B cell (primary cell): ENCODE data around the gene TFRC. TPM values are rescaled to one million over a fixed set of nuclear protein-coding genes. Genes with fewer than 3 reads are reported as not detected.

Experiments used
- ATAC-seq: fragments of 200-7000 bp; cut with Tn5 transposase; one replicate; pipeline ENCODE4 v1.10.0; 2021; ENCODE audit warnings: low read depth, mild to moderate bottlenecking, moderate number of reproducible peaks, moderate library complexity
- CTCF ChIA-PET: fragments of 350-600 bp; sonication (Branson Sonifier 250); formaldehyde crosslinking; loops from one replicate; lab custom pipeline; 2021; ENCODE audit warnings: antibody characterized with exemption, inconsistent platforms; lab: Charles Lee
- POLR2A ChIA-PET: fragments of 350-600 bp; sonication (Branson Sonifier 250); formaldehyde crosslinking; loops from one replicate; lab custom pipeline; 2021; ENCODE audit warnings: antibody characterized with exemption; lab: Charles Lee
- DNase-seq: peaks from one replicate; pipeline ENCODE4 v3.0.0; 2013
- H2AFZ ChIP-seq: 2 replicates; pipeline ENCODE4 v1.6.1; 2012; ENCODE audit warnings: mild to moderate bottlenecking, low read depth, low read length; ENCODE audit not compliant: insufficient read depth, poor library complexity, severe bottlenecking
- H3K27ac ChIP-seq, 2 donors: 1 replicate in 1 of 2; 2 replicates in 1 of 2; pipeline ENCODE4 v1.5.1; 2012 to 2013; ENCODE audit warnings: low read length in 2 of 2, mild to moderate bottlenecking in 2 of 2, moderate library complexity in 1 of 2
- H3K27me3 ChIP-seq, 4 experiments: fragments of 200-600 bp in 1 of 4; sonication (generic) in 1 of 4; replicated peaks in 1 of 4; 1 replicate in 2 of 4; 2 replicates in 2 of 4; pipeline versions ENCODE4 v1.6.1 to v1.7.0; 2013 to 2016; ENCODE audit warnings: low read length in 3 of 4, mild to moderate bottlenecking in 2 of 4, mixed read lengths in 1 of 4, moderate library complexity in 1 of 4; ENCODE audit not compliant: insufficient read depth in 4 of 4, control insufficient read depth in 3 of 4; ENCODE audit errors: control extremely low read depth in 1 of 4
- H3K36me3 ChIP-seq, 2 experiments: replicated peaks in 1 of 2; 1 replicate in 1 of 2; 2 replicates in 1 of 2; pipeline versions ENCODE4 v1.6.1 to v1.7.1; 2013; ENCODE audit warnings: low read length in 1 of 2; ENCODE audit not compliant: insufficient read depth in 2 of 2, control insufficient read depth in 1 of 2; ENCODE audit errors: control extremely low read depth in 1 of 2, extremely low read depth in 1 of 2
- H3K4me1 ChIP-seq, 2 donors: fragments of 200-600 bp in 1 of 2; sonication (generic) in 1 of 2; 1 replicate in 1 of 2; 2 replicates in 1 of 2; pipeline versions ENCODE4 v1.5.1 to v1.6.1; 2013 to 2017; ENCODE audit warnings: low read length in 2 of 2; ENCODE audit not compliant: control insufficient read depth in 2 of 2, insufficient read depth in 2 of 2
- H3K4me2 ChIP-seq: replicated peaks from 2 replicates; pipeline ENCODE3; 2012; ENCODE audit warnings: mild to moderate bottlenecking, low read depth, low read length; ENCODE audit not compliant: poor library complexity, severe bottlenecking
- H3K4me3 ChIP-seq, 5 experiments: fragments of 200-600 bp in 1 of 5; sonication (generic) in 1 of 5; 1 replicate in 3 of 5; 2 replicates in 2 of 5; pipeline versions ENCODE4 v1.5.1 to v1.7.0; 2011 to 2016; ENCODE audit warnings: low read length in 4 of 5, mild to moderate bottlenecking in 4 of 5, low read depth in 2 of 5, control low read depth in 1 of 5, moderate library complexity in 1 of 5; ENCODE audit not compliant: insufficient read depth in 1 of 5; ENCODE audit errors: control extremely low read depth in 1 of 5, extremely low read depth in 1 of 5
- H3K79me2 ChIP-seq: fragments of 200-600 bp; sonication (generic); one replicate; pipeline ENCODE4 v1.6.0; 2016; ENCODE audit warnings: low read length; ENCODE audit not compliant: control insufficient read depth, insufficient read depth
- H3K9ac ChIP-seq: fragments of 200-600 bp; sonication (generic); 2 replicates; pipeline ENCODE4 v1.6.1; 2017; ENCODE audit warnings: mild to moderate bottlenecking, low read length, moderate library complexity
- H3K9me3 ChIP-seq, 3 donors: one replicate each; pipeline versions ENCODE4 v1.6.1 to v1.7.1; 2013; ENCODE audit warnings: low read length in 2 of 3; ENCODE audit not compliant: control insufficient read depth in 2 of 3, insufficient read depth in 1 of 3; ENCODE audit errors: control extremely low read depth in 1 of 3
- H4K20me1 ChIP-seq: 2 replicates; pipeline ENCODE4 v1.6.0; 2012; ENCODE audit warnings: mild to moderate bottlenecking, low read length; ENCODE audit not compliant: insufficient read depth, control insufficient read depth, poor library complexity, severe bottlenecking
- H3K27ac Mint-ChIP-seq: one replicate; pipeline ENCODE4 v1.8.0; 2021; ENCODE audit warnings: mixed read lengths
- H3K27me3 Mint-ChIP-seq: one replicate; pipeline ENCODE4 v1.8.0; 2021; ENCODE audit warnings: mixed read lengths
- H3K4me1 Mint-ChIP-seq: one replicate; pipeline ENCODE4 v1.8.0; 2021; ENCODE audit warnings: mixed read lengths
- H3K4me3 Mint-ChIP-seq: one replicate; pipeline ENCODE4 v1.8.0; 2021; ENCODE audit warnings: mixed read lengths
- H3K9me3 Mint-ChIP-seq: one replicate; pipeline ENCODE4 v1.8.0; 2022; ENCODE audit warnings: mixed read lengths; ENCODE audit not compliant: insufficient read depth
- EZH2 ChIP-seq: IDR thresholded peaks from 2 replicates; pipeline ENCODE4 v1.6.1; 2012; ENCODE audit warnings: borderline replicate concordance, low read depth, mild to moderate bottlenecking, moderate library complexity, low read length; ENCODE audit not compliant: insufficient read depth, poor library complexity, severe bottlenecking
- WGBS: methylation state at CpG from one replicate; pipeline ENCODE4 v1.1.5; 2013; ENCODE audit warnings: missing lambda C conversion rate; ENCODE audit not compliant: insufficient coverage; 5-methylcytosine and 5-hydroxymethylcytosine counted together
- intact Hi-C: fragments of 100-400 bp; cut with micrococcal nuclease; formaldehyde crosslinking; loops from one replicate; pipeline ENCODE4 v1.10.0; 2022
- polyA plus RNA-seq: library from polyadenylated mRNA; depleted of rRNA; stranded (reverse); fragments of >200 nt; gene quantifications from 2 replicates; pipeline ENCODE4 v1.2.3, GENCODE V29; 2012
- total RNA-seq, 2 donors: library from RNA; stranded (reverse); fragments of 120-200 nt in 1 of 2; gene quantifications; 1 replicate in 1 of 2; 2 replicates in 1 of 2; pipeline versions ENCODE4 v1.2.3 to v1.2.4, GENCODE V29; 2013 to 2022
- TF ChIP-seq, protein P1 (sequence below): fragments of 200-600 bp; IDR thresholded peaks from one replicate; pipeline ENCODE4 v1.8.0; 2022; ENCODE audit warnings: antibody characterized with exemption, mild to moderate bottlenecking

Gene TFRC
- total and polyA plus RNA-seq, 2 donors (not counting 1 experiment from before 2014, with no cell fraction given): 41.7 to 104 TPM

DNA sequence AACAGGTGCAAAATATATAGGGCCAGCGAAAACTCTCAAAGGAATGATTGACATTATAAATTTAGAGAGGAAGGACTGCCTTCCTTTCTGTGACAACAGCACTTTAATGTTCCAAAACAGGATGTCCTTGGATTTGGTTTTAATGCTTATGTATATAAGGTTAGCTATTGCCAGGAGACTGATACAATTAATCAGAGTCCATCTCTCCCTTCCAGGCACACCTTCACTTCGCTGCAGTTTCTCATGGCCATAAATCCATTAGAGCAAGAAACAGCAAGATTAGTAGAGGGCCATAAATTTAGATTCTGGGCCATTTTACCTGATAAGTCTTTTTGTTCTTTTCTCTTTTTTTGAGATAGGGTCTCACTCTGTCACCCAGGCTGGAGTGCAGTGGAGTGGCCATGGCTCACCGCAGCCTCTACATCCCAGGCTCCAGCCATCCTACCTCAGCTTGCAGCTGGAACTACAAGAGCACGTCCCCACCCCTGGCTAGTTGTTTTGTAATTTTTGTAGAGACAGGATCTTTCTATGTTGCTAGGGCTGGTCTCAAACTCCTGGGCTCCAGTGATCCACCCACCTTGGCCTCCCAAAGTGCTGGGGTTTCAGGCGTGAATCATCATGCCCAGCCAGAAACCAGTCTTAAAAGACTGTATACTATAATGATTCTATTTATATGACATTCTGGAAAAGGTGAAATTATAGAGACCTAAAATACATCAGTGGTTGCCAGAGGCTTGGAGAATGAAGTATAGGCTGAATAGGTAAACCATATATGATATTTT lies 15.7 kb upstream of the TFRC start:
- Histone ChIP-seq H2AFZ (peak overlapping the region; percentile 81), H3K27me3 (no peaks in the 10 kb centered on the region), H3K4me1 (peaks cover 52 to 55% of the 10 kb centered on the region in 2 donors), H3K4me2 (peak overlapping the region; percentile 71), H3K9me3 (no peaks in the 10 kb centered on the region), H3K36me3 (no peaks in the 10 kb centered on the region), H3K27ac (peak overlapping the region; percentile 84 to 86), H3K79me2 (no peaks in the 10 kb centered on the region), H3K9ac (no peak overlapping the region), H4K20me1 (no peaks in the 10 kb centered on the region), H3K4me3 (no peak overlapping the region)
- no peaks in the 10 kb centered on the region for H3K9me3 Mint-ChIP-seq
- WGBS: no CpG with 5 or more reads among the region's 5 CpGs
- peak overlapping the region; percentile 90 for H3K27ac Mint-ChIP-seq
- no peaks in the 10 kb centered on the region for H3K27me3 Mint-ChIP-seq
- peaks cover 34% of the 10 kb centered on the region for H3K4me1 Mint-ChIP-seq
- DNase-seq (no peak), ATAC-seq (no peak)
- no peak for TF ChIP-seq EZH2
- CTCF ChIA-PET: interaction anchor here (0.5 to 3.7 kb wide), 5 partner anchors 9 to 1665 kb away, joined by 3 to 19 read pairs (median 4); no protein-coding TSS in a partner anchor
- H3K4me3 Mint-ChIP-seq: peak overlapping the region; percentile 24
- POLR2A ChIA-PET: interaction anchor here (0.6 kb wide), 1 partner anchor 97 kb away, joined by 3 read pairs; no protein-coding TSS in a partner anchor
- intact Hi-C loops: loop anchor here (2.0 kb wide), 1 partner anchor 15 kb away; no protein-coding TSS in a partner anchor

DNA sequence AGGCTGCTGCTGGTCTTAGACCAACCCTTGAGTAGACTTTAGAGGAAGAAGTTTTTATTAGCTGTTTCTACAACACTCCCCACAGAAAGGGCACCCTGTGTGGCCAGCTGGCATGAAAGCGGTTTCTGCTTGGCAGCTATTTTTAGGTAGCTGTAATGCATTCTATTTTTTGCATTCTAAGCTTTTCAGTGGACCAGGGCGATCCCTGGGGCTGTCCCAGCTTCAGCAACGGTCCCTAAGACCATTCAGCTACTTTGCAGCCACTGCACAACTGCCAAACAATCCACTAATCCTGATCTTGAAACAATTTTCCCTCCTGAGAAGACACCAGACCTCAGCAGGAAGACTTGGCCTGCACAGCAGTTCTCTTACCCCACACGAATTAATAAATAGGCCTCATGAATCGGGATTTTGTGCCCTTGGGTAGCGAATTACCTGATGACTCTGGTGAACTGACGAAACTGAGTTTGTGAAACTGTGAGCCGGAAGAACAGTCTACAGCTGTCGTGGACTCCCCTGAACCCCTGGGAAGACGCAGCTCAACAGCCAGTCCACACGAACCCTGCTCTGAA lies 14.6 kb upstream of the TFRC start:
- DNase-seq: peak; percentile 62
- H3K9me3 ChIP-seq: no peaks in the 10 kb centered on the region
- TF ChIP-seq EZH2: no peak
- TF ChIP-seq, protein P1, sequence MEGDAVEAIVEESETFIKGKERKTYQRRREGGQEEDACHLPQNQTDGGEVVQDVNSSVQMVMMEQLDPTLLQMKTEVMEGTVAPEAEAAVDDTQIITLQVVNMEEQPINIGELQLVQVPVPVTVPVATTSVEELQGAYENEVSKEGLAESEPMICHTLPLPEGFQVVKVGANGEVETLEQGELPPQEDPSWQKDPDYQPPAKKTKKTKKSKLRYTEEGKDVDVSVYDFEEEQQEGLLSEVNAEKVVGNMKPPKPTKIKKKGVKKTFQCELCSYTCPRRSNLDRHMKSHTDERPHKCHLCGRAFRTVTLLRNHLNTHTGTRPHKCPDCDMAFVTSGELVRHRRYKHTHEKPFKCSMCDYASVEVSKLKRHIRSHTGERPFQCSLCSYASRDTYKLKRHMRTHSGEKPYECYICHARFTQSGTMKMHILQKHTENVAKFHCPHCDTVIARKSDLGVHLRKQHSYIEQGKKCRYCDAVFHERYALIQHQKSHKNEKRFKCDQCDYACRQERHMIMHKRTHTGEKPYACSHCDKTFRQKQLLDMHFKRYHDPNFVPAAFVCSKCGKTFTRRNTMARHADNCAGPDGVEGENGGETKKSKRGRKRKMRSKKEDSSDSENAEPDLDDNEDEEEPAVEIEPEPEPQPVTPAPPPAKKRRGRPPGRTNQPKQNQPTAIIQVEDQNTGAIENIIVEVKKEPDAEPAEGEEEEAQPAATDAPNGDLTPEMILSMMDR: no peak
- H3K4me1 Mint-ChIP-seq: peaks cover 34% of the 10 kb centered on the region
- H3K27ac Mint-ChIP-seq: peak overlapping the region; percentile 90
- H3K27me3 ChIP-seq: no peaks in the 10 kb centered on the region
- intact Hi-C loops: loop anchor here (2.0 kb wide), 1 partner anchor 16 kb away; no protein-coding TSS in a partner anchor
- peak overlapping the region; percentile 71 for H3K4me2 ChIP-seq
- no peaks in the 10 kb centered on the region for H3K9me3 Mint-ChIP-seq
- H3K9ac ChIP-seq: peak overlapping the region; percentile 50
- no peaks in the 10 kb centered on the region for H3K36me3 ChIP-seq
- H3K27me3 Mint-ChIP-seq: no peaks in the 10 kb centered on the region
- H3K4me1 ChIP-seq: peaks cover 52 to 55% of the 10 kb centered on the region in 2 donors
- H4K20me1 ChIP-seq: no peaks in the 10 kb centered on the region
- ATAC-seq: peak; percentile 81
- peak overlapping the region; percentile 84 to 86 for H3K27ac ChIP-seq
- H3K79me2 ChIP-seq: no peaks in the 10 kb centered on the region
- CTCF ChIA-PET: interaction anchor here (0.9 to 3.7 kb wide), 6 partner anchors 15 to 100 kb away, joined by 3 to 19 read pairs (median 4); no protein-coding TSS in a partner anchor
- H3K4me3 Mint-ChIP-seq: peak overlapping the region; percentile 58
- POLR2A ChIA-PET: no interaction called here
- 22% methylated on average over 8 of the region's 11 CpGs for WGBS
- H2AFZ ChIP-seq: peak overlapping the region; percentile 81
- peak overlapping the region in 2 of 5 experiments; percentile 9 to 18 for H3K4me3 ChIP-seq
